CD8-positive, alpha-beta memory T cell (primary cell): ENCODE results near the gene GIPC2. TPM values are rescaled to one million over a fixed set of nuclear protein-coding genes. Genes with fewer than 3 reads are reported as not detected.
"Not testable (repeated sequence)": the region's sequence is repeated elsewhere in the genome, so short reads cannot be mapped to it uniquely, and the experiment has no call there.

Experiments used
- CTCF ChIA-PET: fragments of 350-600 bp; sonication (Branson Sonifier 250); formaldehyde crosslinking; loops from one replicate; lab custom pipeline; 2021; ENCODE audit warnings: antibody characterized with exemption; lab: Charles Lee
- POLR2A ChIA-PET: fragments of 350-600 bp; sonication (Branson Sonifier 250); formaldehyde crosslinking; loops from one replicate; lab custom pipeline; 2021; ENCODE audit warnings: antibody characterized with exemption; lab: Charles Lee
- DNase-seq, 5 donors: peaks; one replicate each; pipeline versions ENCODE4 v3.0.0 to v3.0.0-alpha.2; 2020 to 2022; ENCODE audit warnings: mixed read lengths in 1 of 5
- H3K27ac ChIP-seq: one replicate; pipeline ENCODE4 v1.7.0; 2013; ENCODE audit warnings: low read depth, mild to moderate bottlenecking, low read length, moderate library complexity
- H3K27me3 ChIP-seq: 2 replicates; pipeline ENCODE4 v1.7.0; 2013; ENCODE audit warnings: low read length, mild to moderate bottlenecking; ENCODE audit not compliant: insufficient read depth, poor library complexity, severe bottlenecking
- H3K36me3 ChIP-seq: 2 replicates; pipeline ENCODE4 v1.7.0; 2013; ENCODE audit warnings: mild to moderate bottlenecking, low read length, moderate library complexity; ENCODE audit not compliant: insufficient read depth
- H3K4me1 ChIP-seq: 2 replicates; pipeline ENCODE4 v1.7.0; 2013; ENCODE audit warnings: mild to moderate bottlenecking, low read length, moderate library complexity; ENCODE audit not compliant: insufficient read depth
- H3K4me3 ChIP-seq: 2 replicates; pipeline ENCODE4 v1.7.0; 2013; ENCODE audit warnings: mild to moderate bottlenecking, low read length
- H3K9me3 ChIP-seq: 2 replicates; pipeline ENCODE4 v1.7.0; 2013; ENCODE audit warnings: mild to moderate bottlenecking, low read length
- H3K27ac Mint-ChIP-seq, 8 donors: one replicate each; pipeline ENCODE4 v1.8.0; 2020 to 2021; ENCODE audit warnings: mixed read lengths in 8 of 8, mild to moderate bottlenecking in 6 of 8, inconsistent platforms in 3 of 8, moderate library complexity in 3 of 8
- H3K27me3 Mint-ChIP-seq, 2 donors: one replicate each; pipeline ENCODE4 v1.8.0; 2020 to 2021; ENCODE audit warnings: mixed read lengths in 2 of 2, mild to moderate bottlenecking in 1 of 2, moderate library complexity in 1 of 2
- H3K36me3 Mint-ChIP-seq, 3 donors: one replicate each; pipeline ENCODE4 v1.8.0; 2020 to 2021; ENCODE audit warnings: mixed read lengths in 3 of 3, inconsistent platforms in 1 of 3, mild to moderate bottlenecking in 1 of 3
- H3K4me1 Mint-ChIP-seq, 3 donors: one replicate each; pipeline ENCODE4 v1.8.0; 2020 to 2021; ENCODE audit warnings: mixed read lengths in 3 of 3, inconsistent platforms in 1 of 3, mild to moderate bottlenecking in 1 of 3
- H3K4me3 Mint-ChIP-seq, 7 donors: one replicate each; pipeline ENCODE4 v1.8.0; 2020 to 2021; ENCODE audit warnings: mixed read lengths in 7 of 7, mild to moderate bottlenecking in 6 of 7, moderate library complexity in 4 of 7, inconsistent platforms in 2 of 7
- H3K9me3 Mint-ChIP-seq, 5 donors: one replicate each; pipeline ENCODE4 v1.8.0; 2020 to 2022; ENCODE audit warnings: mixed read lengths in 5 of 5, mild to moderate bottlenecking in 3 of 5, moderate library complexity in 2 of 5, inconsistent platforms in 1 of 5
- polyA plus RNA-seq: library from polyadenylated mRNA; unstranded; fragments of 300-500 nt; fragmentation: Illumina TruSeq; gene quantifications from one replicate; pipeline ENCODE4 v1.2.3, GENCODE V29; 2021
- total RNA-seq, 2 experiments: library from RNA; stranded (reverse); gene quantifications; one replicate each; pipeline ENCODE4 v1.2.3, GENCODE V29; 2021

Gene GIPC2
- total and polyA plus RNA-seq, 3 experiments from 2014 or later = 0.24 to 0.40 (median 0.35) TPM

DNA sequence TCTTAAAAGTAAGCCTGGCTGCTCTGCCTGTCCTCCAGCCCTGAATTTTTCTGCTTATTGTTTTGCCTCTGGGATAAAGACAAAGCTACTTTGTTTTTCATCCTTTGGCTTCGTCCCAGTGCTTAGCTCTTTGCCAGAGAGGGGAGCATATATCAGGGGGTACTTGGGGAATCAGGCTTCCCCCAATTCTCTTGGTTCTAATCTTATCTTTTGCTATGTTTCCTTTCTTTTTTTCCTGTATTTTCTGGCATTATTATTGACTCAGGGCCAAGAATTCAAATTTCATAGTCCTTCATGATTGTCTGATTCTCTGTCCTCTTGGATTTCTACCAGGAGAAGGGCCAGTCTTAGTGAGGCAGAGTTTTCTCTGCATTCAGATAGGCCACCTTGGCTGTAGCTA is 51.2 kb downstream of the GIPC2 start:
- no peaks in the 10 kb centered on the region for H3K9me3 ChIP-seq
- no peaks in the 10 kb centered on the region for H3K9me3 Mint-ChIP-seq
- POLR2A ChIA-PET = no interaction called here
- H3K36me3 Mint-ChIP-seq = no peaks in the 10 kb centered on the region
- peaks cover 4 to 19% of the 10 kb centered on the region in 2 donors for H3K27me3 Mint-ChIP-seq
- H3K27me3 ChIP-seq = no peaks in the 10 kb centered on the region
- CTCF ChIA-PET = no interaction called here
- no peak overlapping the region for H3K27ac ChIP-seq
- H3K36me3 ChIP-seq = no peaks in the 10 kb centered on the region
- no peak overlapping the region for H3K4me3 Mint-ChIP-seq
- H3K27ac Mint-ChIP-seq = no peak overlapping the region
- no peaks in the 10 kb centered on the region for H3K4me1 ChIP-seq
- H3K4me3 ChIP-seq = no peak overlapping the region
- DNase-seq = no peak
- no peaks in the 10 kb centered on the region for H3K4me1 Mint-ChIP-seq

DNA sequence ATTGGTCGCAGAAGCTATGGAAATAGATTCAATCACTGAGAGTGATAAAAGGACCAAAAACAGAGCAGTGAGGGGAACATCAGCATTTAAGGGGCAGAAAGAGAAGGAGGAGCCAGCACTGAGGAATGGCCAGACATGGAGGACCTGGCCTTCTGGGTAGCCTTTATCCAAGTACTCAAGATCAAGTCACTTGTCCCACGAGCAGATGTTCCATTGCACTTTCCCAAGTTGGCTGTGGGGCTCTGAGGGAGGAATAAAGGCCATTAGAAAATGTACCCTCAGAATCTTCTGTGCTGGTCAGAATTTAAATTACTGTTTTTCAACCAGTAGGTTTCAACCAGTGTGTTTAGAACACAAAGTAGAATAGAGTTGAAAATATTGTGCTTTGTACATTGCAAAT is 55.3 kb downstream of the GIPC2 start:
- Histone ChIP-seq H3K4me1 (no peaks in the 10 kb centered on the region), H3K36me3 (no peaks in the 10 kb centered on the region), H3K9me3 (no peaks in the 10 kb centered on the region), H3K27me3 (no peaks in the 10 kb centered on the region), H3K27ac (no peak overlapping the region), H3K4me3 (no peak overlapping the region)
- H3K4me1 Mint-ChIP-seq = no peaks in the 10 kb centered on the region
- H3K4me3 Mint-ChIP-seq = no peak overlapping the region
- ChIA-PET CTCF (no interaction called here), POLR2A (no interaction called here)
- H3K9me3 Mint-ChIP-seq = no peaks in the 10 kb centered on the region
- DNase-seq = no peak
- H3K36me3 Mint-ChIP-seq = no peaks in the 10 kb centered on the region
- no peak overlapping the region for H3K27ac Mint-ChIP-seq
- H3K27me3 Mint-ChIP-seq = peaks cover 4 to 25% of the 10 kb centered on the region in 2 donors

DNA sequence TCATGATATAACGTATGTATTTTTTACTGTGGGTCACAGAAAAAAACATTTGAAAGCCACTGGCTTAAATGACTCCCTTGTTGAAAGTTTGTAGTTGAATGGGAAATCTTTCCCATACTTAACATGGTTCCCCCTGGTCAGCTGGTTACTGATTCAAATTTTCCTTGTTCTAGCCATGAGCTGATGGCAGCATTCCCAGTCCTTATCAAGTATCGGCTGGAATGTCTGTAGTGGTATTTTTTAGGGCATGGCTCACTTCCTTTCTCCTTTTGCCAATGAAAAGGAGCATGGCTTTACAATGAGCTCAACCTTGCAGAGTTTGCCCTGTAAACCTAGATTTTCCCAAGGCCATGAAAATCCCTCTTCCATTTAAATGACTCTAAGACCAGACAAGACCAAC is 55.7 kb downstream of the GIPC2 start:
- Mint-ChIP-seq H3K36me3 (no peaks in the 10 kb centered on the region), H3K9me3 (no peaks in the 10 kb centered on the region), H3K4me1 (no peaks in the 10 kb centered on the region), H3K27me3 (peaks cover 4 to 25% of the 10 kb centered on the region in 2 donors), H3K4me3 (no peak overlapping the region), H3K27ac (no peak overlapping the region)
- Histone ChIP-seq H3K4me3 (no peak overlapping the region), H3K27me3 (no peaks in the 10 kb centered on the region), H3K9me3 (no peaks in the 10 kb centered on the region), H3K36me3 (no peaks in the 10 kb centered on the region), H3K27ac (no peak overlapping the region), H3K4me1 (no peaks in the 10 kb centered on the region)
- no peak for DNase-seq
- ChIA-PET CTCF (no interaction called here), POLR2A (interaction anchor here (0.5 kb wide), 1 partner anchor 473 kb away, joined by 5 read pairs; no protein-coding TSS in a partner anchor)

DNA sequence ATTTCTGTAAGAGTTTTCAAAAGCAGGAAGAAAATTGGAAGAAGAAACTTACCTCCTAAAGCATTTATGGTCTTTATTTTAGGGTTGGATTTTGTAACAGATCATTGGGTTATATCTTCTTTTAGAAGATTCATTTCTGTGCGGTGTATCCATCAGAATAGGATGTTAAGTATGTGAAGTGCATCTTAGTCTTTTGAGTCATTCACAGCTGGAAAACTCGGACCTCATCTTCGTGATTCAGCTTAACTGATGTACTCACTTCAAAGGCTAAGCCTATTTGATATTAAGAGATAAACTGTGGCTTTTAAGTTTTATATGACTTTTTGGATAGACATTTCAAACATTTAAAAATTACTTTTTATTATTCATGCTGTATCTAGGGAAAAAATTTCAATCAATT is 56.3 kb downstream of the GIPC2 start:
- Mint-ChIP-seq H3K27me3 (peaks cover 4 to 24% of the 10 kb centered on the region in 2 donors), H3K4me1 (no peaks in the 10 kb centered on the region), H3K36me3 (no peaks in the 10 kb centered on the region), H3K4me3 (no peak overlapping the region), H3K9me3 (no peaks in the 10 kb centered on the region), H3K27ac (no peak overlapping the region)
- Histone ChIP-seq H3K27ac (no peak overlapping the region), H3K4me1 (no peaks in the 10 kb centered on the region), H3K27me3 (no peaks in the 10 kb centered on the region), H3K36me3 (no peaks in the 10 kb centered on the region), H3K4me3 (no peak overlapping the region), H3K9me3 (no peaks in the 10 kb centered on the region)
- ChIA-PET CTCF (no interaction called here), POLR2A (no interaction called here)
- DNase-seq = no peak

DNA sequence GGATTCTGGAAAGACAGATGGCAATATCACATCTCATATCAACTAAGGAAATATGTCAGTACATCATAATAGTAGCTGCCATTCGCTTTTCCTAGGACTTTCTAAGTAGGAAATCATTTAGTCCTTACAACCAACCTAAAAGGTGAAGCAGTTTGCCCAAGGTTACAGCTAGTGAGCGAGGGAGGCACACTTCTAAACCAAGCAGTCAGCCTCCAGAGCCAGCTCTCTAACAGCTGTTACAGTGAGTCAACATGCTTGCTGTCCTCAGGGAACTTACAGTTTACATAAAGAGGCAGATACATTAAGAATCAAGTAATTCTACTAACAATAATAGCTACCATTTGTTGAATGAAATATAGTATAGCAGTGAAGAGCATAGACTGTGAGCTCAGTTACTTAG is 57.1 kb downstream of the GIPC2 start:
- ChIA-PET CTCF (no interaction called here), POLR2A (no interaction called here)
- no peaks in the 10 kb centered on the region for H3K36me3 Mint-ChIP-seq
- no peaks in the 10 kb centered on the region for H3K9me3 Mint-ChIP-seq
- DNase-seq = no peak
- H3K27ac Mint-ChIP-seq = no peak overlapping the region
- peaks cover 4 to 20% of the 10 kb centered on the region in 2 donors for H3K27me3 Mint-ChIP-seq
- no peaks in the 10 kb centered on the region for H3K4me1 ChIP-seq
- H3K9me3 ChIP-seq = no peaks in the 10 kb centered on the region
- H3K4me3 Mint-ChIP-seq = no peak overlapping the region
- H3K4me1 Mint-ChIP-seq = no peaks in the 10 kb centered on the region
- H3K4me3 ChIP-seq = no peak overlapping the region
- no peak overlapping the region for H3K27ac ChIP-seq
- H3K27me3 ChIP-seq = no peaks in the 10 kb centered on the region
- no peaks in the 10 kb centered on the region for H3K36me3 ChIP-seq

DNA sequence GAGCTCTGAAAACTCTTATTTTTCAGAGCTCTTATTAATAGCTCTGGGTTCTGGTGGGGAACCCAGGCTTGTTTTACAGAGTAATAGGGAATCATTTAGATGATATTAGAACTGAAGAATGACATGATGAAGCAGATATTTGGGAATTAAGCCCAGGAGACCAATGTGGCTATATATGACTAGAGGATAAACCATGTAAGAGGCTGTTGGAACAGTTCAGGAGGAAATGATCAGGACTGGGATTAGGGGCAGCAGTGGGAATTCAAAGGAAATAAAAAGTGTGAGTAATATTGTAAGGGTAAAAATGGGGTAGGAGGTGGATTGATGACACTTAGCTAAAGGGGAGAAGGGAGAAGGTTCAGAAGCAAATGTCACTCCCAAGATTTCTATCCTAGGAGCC is 58.6 kb downstream of the GIPC2 start:
- Histone ChIP-seq H3K9me3 (no peaks in the 10 kb centered on the region), H3K27ac (no peak overlapping the region), H3K4me1 (no peaks in the 10 kb centered on the region), H3K36me3 (no peaks in the 10 kb centered on the region), H3K4me3 (no peak overlapping the region), H3K27me3 (no peaks in the 10 kb centered on the region)
- ChIA-PET POLR2A (no interaction called here), CTCF (no interaction called here)
- DNase-seq = no peak
- H3K27ac Mint-ChIP-seq = peak overlapping the region in 1 of 8 donors; percentile 1
- H3K36me3 Mint-ChIP-seq = no peaks in the 10 kb centered on the region
- no peaks in the 10 kb centered on the region for H3K4me1 Mint-ChIP-seq
- H3K9me3 Mint-ChIP-seq = no peaks in the 10 kb centered on the region
- H3K27me3 Mint-ChIP-seq = peaks cover 4 to 20% of the 10 kb centered on the region in 2 donors
- H3K4me3 Mint-ChIP-seq = no peak overlapping the region

DNA sequence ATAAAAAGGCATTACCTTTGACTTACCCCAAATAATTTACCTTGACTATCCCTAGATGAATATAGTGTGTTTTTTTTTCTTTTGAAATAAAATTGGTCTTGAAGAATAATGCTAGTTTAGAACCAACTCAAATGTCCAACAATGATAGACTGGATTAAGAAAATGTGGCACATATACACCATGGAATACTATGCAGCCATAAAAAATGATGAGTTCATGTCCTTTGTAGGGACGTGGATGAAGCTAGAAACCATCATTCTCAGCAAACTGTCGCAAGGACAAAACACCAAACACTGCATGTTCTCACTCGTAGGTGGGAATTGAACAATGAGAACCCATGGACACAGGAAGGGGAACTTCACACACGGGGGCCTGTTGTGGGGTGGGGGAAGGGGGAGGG is 63.9 kb downstream of the GIPC2 start:
- H3K9me3 ChIP-seq, CTCF ChIA-PET, H3K27me3 ChIP-seq, DNase-seq, H3K4me3 Mint-ChIP-seq, H3K4me1 ChIP-seq, H3K36me3 Mint-ChIP-seq, H3K36me3 ChIP-seq, H3K4me1 Mint-ChIP-seq, H3K27me3 Mint-ChIP-seq, H3K9me3 Mint-ChIP-seq, H3K4me3 ChIP-seq, H3K27ac Mint-ChIP-seq, H3K27ac ChIP-seq, POLR2A ChIA-PET: not testable (repeated sequence)

DNA sequence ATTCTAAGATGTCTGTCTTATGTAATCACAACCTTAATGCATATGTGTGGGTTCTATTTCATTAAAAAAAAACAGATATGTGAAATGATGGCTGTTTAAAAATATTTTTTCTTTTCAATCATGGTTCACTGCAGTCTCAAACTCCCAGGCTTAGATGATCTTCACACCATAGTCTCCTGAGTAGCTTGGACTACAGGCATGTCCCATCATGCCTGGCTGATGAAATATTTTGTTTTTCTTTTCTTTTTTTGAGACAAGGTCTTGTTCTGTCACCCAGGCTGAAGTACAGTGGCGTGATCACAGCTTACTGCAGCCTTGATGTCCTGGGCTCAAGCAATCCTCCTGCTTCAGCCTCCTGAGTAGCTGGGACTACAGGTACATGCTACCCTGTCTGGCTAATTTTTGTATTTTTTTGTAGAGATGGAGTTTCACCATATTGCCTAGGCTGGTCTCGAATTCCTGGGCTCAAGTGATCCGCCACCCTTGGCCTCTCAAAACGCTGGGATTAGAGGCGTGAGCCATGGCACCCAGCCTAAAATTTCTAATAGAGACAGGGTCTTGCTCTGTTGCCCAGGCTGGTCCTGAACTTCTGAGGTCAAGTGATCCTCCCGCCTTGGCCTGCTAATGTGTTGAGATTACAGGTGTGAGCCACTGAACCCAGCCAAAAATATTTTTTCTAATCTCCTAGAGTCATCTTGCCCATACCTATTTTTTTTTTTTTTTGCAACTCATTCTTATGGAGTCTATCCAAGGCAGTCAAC is 67.6 kb downstream of the GIPC2 start:
- Mint-ChIP-seq H3K36me3 (no peaks in the 10 kb centered on the region), H3K27me3 (no peaks in the 10 kb centered on the region), H3K4me1 (peaks cover 0 to 4% (median 0%) of the 10 kb centered on the region in 3 donors), H3K9me3 (no peaks in the 10 kb centered on the region), H3K27ac (no peak overlapping the region), H3K4me3 (no peak overlapping the region)
- no peaks in the 10 kb centered on the region for H3K36me3 ChIP-seq
- DNase-seq = no peak
- POLR2A ChIA-PET = no interaction called here
- CTCF ChIA-PET = interaction anchor here (0.7 to 2.0 kb wide), 9 partner anchors 8 to 580 kb away, joined by 3 to 11 read pairs (median 4); partner anchors contain the start of gene DNAJB4
- no peaks in the 10 kb centered on the region for H3K9me3 ChIP-seq
- no peak overlapping the region for H3K27ac ChIP-seq
- no peaks in the 10 kb centered on the region for H3K27me3 ChIP-seq
- H3K4me3 ChIP-seq = no peak overlapping the region
- no peaks in the 10 kb centered on the region for H3K4me1 ChIP-seq
